ELF-1 (cell line): Measurements from ENCODE around the gene TOB2.

Experiments used
- DNase-seq: peaks from one replicate; pipeline ENCODE4 v3.0.0-alpha.2; 2016; ENCODE audit warnings: low read depth, low spot score

Gene TOB2

GRCh38 chr22:41387341-41387740, 59.3 kb downstream of the TOB2 start:
- no peak for DNase-seq

- DNase-seq, result no peak
These were observed 62.5 kb downstream of the TOB2 start for GRCh38 chr22:41384128-41384527.
